Measurements from ENCODE around the gene SHISA6.

Gene SHISA6

DNA sequence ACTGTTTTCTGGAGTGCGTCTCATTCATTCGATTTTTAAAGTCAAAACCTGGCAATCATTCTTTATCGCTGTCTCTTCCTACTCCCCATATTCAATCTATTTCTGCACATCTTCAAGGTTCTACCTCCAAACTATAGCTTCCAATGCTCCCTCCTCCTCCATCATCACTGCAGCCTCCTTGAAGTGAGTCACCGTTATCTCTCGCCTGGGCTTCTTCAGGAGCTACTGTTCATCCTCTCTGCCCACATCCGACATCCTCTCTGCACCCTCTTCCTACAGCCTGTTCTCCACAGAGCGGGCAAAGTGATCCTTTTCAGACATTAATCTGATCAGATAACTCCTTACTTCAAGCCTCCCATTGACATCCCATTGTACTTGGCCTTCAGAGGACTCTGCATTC is 213.1 kb downstream of the SHISA6 start:
- DNase-seq (ENCODE audit: low read depth), result no peak
- TF ChIP-seq, protein P1, sequence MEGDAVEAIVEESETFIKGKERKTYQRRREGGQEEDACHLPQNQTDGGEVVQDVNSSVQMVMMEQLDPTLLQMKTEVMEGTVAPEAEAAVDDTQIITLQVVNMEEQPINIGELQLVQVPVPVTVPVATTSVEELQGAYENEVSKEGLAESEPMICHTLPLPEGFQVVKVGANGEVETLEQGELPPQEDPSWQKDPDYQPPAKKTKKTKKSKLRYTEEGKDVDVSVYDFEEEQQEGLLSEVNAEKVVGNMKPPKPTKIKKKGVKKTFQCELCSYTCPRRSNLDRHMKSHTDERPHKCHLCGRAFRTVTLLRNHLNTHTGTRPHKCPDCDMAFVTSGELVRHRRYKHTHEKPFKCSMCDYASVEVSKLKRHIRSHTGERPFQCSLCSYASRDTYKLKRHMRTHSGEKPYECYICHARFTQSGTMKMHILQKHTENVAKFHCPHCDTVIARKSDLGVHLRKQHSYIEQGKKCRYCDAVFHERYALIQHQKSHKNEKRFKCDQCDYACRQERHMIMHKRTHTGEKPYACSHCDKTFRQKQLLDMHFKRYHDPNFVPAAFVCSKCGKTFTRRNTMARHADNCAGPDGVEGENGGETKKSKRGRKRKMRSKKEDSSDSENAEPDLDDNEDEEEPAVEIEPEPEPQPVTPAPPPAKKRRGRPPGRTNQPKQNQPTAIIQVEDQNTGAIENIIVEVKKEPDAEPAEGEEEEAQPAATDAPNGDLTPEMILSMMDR (conservative IDR thresholded peaks at IDR 0.05; ENCODE audit: control insufficient read depth, insufficient read depth, low read depth, low read length), result no peak
- no peak overlapping the region for H3K4me3 ChIP-seq (ENCODE audit: control insufficient read depth, low read depth, low read length)

DNA sequence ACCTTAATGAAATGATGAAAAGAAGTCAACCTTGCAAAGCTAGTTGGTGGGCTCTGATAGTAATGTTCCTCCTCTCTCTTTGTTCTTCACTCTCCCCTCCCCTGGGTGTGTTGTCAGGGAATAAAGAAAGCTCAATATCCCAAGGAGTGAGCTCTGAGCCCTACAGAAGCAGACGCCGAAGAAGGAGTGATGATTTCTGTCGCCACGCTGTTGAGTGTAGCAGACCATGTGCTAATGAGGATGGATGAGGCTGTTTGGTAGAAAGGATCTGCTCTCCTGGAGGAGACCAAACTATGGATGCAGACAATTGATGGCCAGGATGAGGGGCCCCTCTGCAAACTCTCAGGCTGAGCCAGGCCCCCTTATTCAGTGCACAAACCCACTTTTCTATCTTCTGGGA is 217.3 kb downstream of the SHISA6 start:
- no peak overlapping the region for H3K4me3 ChIP-seq (ENCODE audit: control insufficient read depth, low read depth, low read length)
- TF ChIP-seq, protein P1 (conservative IDR thresholded peaks at IDR 0.05; ENCODE audit: control insufficient read depth, insufficient read depth, low read depth, low read length), result no peak
- no peak for DNase-seq (ENCODE audit: low read depth)

DNA sequence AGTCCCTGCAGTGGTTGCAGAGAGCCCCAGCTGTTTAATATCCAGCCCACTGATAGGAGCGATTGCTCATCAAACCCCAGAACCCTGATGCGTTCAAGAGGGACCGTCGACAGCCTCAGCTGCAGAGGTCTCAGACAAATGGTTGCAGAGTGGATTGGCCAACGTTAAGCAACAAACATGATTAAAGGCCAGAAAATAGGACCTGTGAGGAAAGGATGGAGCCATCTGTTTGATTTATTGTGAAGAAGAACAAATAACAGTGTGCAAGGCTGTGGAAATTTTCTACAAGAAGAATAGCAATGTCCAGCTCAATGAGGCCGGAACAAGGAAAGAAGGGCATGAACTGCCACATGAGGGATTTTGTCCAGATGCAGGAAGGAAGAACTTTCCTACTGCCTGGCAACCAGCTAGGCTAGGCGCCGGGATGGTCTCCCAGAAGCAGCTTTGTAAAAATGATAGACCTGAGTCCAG is 218.9 kb downstream of the SHISA6 start:
- TF ChIP-seq, protein P1 (conservative IDR thresholded peaks at IDR 0.05; ENCODE audit: control insufficient read depth, insufficient read depth, low read depth, low read length), result no peak
- no peak for DNase-seq (ENCODE audit: low read depth)
- no peak overlapping the region for H3K4me3 ChIP-seq (ENCODE audit: control insufficient read depth, low read depth, low read length)

DNA sequence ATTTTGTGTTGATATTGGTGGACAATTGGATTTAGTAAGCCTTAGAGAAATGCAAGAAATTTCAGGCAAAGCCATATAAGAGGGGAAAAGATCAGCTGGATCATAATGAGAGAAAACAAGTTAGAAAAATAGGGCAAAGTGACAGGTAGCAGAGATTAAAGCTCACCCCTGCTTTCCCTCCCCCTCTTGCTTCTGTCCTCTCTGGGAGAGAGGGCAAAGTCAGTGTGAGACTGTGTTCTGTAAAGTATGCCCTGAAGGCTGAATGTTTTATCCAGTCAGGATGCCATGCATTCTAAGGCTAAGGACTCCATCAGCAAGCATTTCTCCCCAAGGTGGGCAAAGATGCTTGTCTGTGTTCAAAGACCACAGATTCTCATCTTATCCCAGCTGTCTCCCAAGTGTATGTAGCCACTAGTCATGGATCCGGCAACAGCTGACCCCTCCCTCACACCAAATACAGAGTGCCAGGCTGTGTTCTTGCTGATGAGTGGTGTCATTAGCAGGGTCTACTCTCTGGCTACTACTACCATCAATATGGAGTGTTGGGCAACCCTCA is 221.1 kb downstream of the SHISA6 start:
- no peak for DNase-seq (ENCODE audit: low read depth)
- H3K4me3 ChIP-seq (ENCODE audit: control insufficient read depth, low read depth, low read length), result no peak overlapping the region
- TF ChIP-seq, protein P1 (conservative IDR thresholded peaks at IDR 0.05; ENCODE audit: control insufficient read depth, insufficient read depth, low read depth, low read length), result no peak

DNA sequence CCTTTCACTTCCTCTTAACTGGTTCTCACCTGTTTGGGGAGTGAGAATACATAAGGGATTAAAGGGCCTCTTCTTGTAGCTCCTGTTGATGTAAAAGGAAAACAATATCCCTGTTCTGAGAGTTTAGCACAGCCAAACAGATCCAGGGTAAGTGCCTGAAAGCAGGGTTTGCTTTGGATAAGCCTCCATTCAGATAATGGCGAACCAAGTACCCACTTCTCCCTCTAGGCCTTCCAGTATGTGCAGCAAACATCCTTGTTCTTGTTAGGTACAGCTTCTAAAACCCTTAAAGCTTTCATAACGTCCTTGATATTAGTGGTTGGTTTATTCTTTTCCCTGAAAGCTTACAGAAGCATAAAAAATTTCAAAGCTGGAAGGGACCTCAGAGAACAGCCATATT is 226.6 kb downstream of the SHISA6 start:
- no peak for DNase-seq (ENCODE audit: low read depth)
- TF ChIP-seq, protein P1 (conservative IDR thresholded peaks at IDR 0.05; ENCODE audit: control insufficient read depth, insufficient read depth, low read depth, low read length), result no peak
- H3K4me3 ChIP-seq (ENCODE audit: control insufficient read depth, low read depth, low read length), result no peak overlapping the region

DNA sequence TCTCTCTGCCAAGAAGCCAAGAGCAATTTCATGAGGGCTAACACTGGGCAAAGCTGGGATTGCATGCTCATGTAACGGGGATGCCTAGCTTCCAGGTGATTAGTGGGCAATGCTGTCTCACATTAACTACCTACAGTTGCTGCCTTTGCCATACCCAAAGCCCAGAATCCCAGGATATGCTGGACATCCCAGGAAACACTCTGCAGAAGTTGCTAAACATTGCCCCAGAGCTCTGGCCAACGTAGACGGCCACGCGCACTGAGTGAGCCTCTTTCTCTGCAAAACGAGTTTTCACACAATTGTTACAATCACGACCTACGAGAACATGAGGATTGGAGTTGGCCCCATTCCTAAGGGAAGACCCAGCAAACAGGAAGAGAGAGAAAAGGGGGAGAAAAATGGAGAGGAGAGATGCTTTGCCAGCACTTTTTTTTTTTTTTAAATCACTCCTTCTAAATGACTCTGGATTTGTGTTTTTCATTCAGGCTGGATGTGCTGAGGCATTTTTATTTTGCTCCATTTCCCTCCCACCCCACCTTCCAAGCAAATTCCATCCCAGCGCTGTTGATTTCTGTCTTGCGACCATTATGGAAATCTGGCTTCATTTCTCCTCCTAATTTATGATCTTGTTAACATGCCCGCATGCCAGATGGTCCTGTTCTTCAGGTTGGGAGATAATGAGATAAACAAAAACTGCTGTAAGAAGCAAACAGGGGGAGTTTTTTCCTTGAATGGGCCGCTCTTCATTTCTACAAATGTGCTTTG is 244.5 kb downstream of the SHISA6 start:
- DNase-seq (ENCODE audit: low read depth), result no peak
- no peak overlapping the region for H3K4me3 ChIP-seq (ENCODE audit: control insufficient read depth, low read depth, low read length)
- TF ChIP-seq, protein P1 (conservative IDR thresholded peaks at IDR 0.05; ENCODE audit: control insufficient read depth, insufficient read depth, low read depth, low read length), result no peak

Measured in fibroblast of mammary gland (primary cell).